GM19397 (cell line): Measurements from ENCODE around the gene R3HDM1.
"Not testable (repeated sequence)": the region's sequence is repeated elsewhere in the genome, so short reads cannot be mapped to it uniquely, and the experiment has no call there.

Experiments
- ATAC-seq: cut with Tn5 transposase; IDR thresholded peaks from one replicate; pipeline ENCODE4 v1.9.1; 2021; ENCODE audit warnings: mild to moderate bottlenecking, moderate library complexity; ENCODE audit not compliant: unreplicated experiment

The R3HDM1 gene

DNA sequence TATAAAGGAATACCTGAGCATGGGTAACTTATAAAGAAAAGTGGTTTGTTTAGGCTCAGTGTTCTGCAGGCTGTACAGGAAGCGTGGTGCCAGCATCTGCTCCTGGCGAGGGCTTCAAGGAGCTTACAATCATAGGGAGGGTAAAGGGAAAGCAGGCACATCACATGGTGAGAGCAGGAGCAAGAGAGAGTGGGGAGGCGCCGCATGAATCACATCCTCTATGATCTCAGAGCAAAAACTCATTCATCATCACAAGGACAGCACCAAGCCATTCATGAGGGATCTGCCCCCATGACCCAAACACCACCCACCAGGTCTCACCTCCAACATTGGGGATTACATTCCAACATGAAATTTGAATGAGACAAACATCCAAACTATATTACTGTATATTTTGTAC, 32.5 kb downstream of the R3HDM1 start:
- ATAC-seq: no peak

DNA sequence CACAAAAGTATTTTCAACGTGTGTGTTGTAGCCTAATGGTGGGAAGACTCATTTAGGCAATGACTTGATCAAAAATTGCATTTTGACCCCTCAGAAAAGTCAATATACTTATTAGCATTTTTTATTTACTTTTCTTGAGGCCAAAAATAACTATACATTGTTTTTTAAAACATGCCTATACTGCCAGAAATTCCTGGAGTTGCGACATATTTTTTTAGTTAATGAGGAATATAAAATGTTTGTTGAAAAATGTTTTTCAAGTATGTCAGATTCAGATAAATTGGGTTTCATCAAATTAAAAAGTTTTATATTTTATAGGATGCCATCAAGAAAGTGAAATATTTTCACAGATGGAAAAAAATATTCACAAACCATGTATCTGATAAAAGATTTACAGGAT, 39.6 kb downstream of the R3HDM1 start:
- ATAC-seq: no peak

- no peak for ATAC-seq
Observed at GRCh38 chr2:135573620-135574019, 42.3 kb downstream of the R3HDM1 start.

GRCh38 chr2:135581282-135581681, 50.0 kb downstream of the R3HDM1 start:
- no peak for ATAC-seq

- ATAC-seq: no peak
Observed at GRCh38 chr2:135582383-135582782, 51.1 kb downstream of the R3HDM1 start.

GRCh38 chr2:135585586-135585985, 54.3 kb downstream of the R3HDM1 start:
- ATAC-seq: no peak

DNA sequence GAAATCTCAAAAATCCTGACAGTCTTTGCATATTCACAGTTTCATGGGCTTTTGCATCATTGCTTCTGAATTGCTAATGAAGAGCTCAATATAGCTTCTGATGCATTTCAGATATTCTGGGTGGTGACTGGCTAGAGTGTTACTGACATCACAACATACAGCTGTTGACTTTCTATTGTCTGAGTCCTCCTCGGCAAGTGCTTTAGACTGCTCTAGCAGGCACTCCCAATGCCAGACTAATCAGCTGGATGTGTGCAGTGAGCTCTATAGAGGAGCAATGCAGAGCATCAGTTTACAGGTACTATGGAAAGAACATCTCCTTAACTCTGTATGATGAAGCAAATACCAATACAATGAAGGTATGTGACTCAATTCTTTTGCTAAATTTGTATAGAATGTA, 54.9 kb downstream of the R3HDM1 start:
- no peak for ATAC-seq

- ATAC-seq: no peak
Observed at GRCh38 chr2:135587958-135588357, 56.7 kb downstream of the R3HDM1 start.

DNA sequence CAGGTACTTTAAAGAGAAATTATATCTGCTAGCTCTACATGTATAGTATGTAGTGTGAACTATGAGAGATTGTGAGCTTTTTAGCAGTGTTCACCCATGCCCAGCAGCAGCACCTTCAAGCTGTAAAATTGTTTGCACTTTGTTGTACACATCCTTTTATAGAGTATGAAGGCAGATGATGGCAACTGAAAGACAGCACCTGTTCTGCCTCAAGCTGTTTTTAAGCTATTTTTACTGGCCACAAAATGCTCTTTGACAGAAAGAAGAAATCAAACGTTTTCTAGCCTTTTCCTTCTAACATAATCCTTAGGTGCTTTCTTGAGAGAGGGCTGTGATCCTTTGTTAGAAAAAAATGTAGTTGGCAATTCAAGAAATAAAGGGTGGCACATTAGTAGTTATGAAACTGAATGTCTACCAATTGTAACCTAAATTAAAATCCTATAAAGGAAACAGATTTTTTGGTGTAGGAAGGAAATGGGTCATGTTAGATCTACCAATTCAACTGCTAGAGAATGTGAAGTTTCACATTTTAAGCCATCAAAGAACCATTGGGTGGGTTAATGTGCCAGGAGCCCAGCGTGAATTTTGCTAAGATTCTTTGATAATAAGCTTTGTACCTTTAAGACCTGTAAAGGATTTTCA, 59.5 kb downstream of the R3HDM1 start:
- ATAC-seq: no peak

GRCh38 chr2:135600915-135601314, 69.6 kb downstream of the R3HDM1 start:
- ATAC-seq: no peak

- no peak for ATAC-seq
Observed at GRCh38 chr2:135603543-135603942, 72.3 kb downstream of the R3HDM1 start.

- no peak for ATAC-seq
Observed at GRCh38 chr2:135607561-135607960, 76.3 kb downstream of the R3HDM1 start.

GRCh38 chr2:135612319-135612718, 81.0 kb downstream of the R3HDM1 start:
- no peak for ATAC-seq

DNA sequence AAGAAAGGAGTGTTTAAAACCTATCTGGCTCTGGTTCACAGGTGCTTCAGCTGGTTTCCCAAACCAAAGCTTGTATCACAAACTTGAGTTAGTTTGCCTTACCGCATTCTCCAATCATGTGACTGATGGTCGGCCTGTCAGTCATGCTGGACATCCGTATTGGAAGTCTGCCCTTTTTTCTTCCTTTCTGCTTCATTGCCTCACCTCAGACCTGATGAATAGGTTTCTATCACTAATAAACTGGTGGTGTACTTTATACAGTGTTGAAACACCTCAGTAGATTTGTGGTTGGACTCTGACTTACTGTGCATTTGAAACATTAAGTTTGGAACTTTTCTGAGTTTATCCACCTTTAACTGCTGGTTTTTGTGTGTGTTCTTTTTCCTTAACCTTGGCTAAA, 84.1 kb downstream of the R3HDM1 start:
- ATAC-seq: no peak

DNA sequence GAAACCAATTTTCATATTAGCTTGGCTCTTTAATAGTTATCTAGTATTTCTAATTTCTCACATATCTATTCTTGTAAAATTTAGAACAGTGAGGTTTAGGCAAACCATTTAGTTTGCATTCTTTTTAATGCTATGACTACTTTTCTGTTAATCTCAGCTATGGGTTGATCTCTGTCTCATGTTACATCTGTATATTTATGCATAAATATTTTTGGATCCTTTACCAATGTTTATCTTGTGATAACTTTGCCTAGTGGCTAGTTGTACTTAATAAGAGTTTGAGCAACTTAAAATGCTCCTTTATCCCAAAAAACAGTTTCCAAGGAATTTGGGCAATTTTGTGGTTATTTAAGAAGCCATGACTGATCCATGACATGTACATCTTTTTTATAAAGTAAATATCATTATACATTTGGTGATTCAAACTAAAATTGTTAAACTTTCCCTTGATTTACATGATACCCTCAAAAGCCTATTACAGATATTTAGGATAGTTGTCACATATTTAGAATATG, 86.3 kb downstream of the R3HDM1 start:
- ATAC-seq: no peak

DNA sequence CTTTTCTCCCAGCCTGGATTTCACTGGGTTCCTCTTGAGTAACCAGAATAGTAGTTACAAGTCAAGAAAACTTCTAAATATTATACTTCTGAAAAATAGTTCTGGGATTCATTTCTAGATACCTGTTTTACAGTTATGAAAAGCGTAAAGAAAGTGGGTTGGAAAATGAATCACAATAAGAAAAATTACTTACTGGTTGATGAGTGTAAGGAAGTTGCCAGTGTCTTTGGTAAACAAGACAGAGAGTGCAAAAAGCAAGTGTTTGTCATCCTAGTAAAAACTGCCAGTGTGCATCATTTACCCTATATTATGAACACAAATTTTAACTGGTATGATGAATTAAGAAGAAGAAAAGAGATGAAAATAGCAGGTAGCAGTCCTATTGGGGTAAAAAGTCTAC, 88.9 kb downstream of the R3HDM1 start:
- no peak for ATAC-seq

- no peak for ATAC-seq
Observed at GRCh38 chr2:135629520-135629919, 98.2 kb downstream of the R3HDM1 start.

DNA sequence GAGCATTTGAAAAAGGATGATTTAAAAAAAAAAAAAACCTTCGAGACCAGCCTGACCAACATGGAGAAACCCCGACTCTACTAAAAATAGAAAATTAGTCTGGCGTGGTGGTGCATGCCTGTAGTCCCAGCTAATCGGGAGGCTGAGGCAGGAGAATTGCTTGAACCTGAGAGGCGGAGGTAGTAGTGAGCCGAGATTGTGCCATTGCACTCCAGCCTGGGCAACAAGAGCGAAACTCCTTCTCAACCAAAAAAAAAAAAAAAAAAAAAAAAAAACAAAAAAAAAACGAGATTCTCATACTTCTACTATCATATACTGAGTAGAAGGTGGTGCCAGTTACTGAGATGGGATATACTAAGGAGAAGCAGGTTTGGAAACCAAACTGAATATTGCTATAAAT, 98.8 kb downstream of the R3HDM1 start:
- ATAC-seq: not testable (repeated sequence)

DNA sequence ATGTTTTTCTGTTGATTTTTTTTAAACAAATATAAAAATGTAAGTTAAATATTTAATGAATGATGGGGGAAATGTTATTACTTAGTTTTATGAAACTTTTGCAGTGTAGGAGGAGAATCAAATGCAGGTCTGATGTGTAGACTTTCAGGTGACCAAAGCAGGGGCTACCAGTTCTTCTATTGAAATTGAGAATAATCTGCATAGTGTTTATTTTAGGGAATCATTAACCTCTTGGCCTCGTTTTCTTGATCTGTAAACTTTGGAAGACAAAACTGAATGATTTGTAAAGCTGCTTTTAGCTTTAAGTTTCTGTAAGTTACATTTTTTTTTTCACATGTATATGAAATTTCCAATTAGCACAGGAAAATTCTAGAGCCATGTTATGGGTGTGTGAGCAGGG, 99.2 kb downstream of the R3HDM1 start:
- no peak for ATAC-seq

- no peak for ATAC-seq
Observed at GRCh38 chr2:135633582-135633981, 102.3 kb downstream of the R3HDM1 start.

GRCh38 chr2:135635212-135635835, 104.0 kb downstream of the R3HDM1 start:
- no peak for ATAC-seq

DNA sequence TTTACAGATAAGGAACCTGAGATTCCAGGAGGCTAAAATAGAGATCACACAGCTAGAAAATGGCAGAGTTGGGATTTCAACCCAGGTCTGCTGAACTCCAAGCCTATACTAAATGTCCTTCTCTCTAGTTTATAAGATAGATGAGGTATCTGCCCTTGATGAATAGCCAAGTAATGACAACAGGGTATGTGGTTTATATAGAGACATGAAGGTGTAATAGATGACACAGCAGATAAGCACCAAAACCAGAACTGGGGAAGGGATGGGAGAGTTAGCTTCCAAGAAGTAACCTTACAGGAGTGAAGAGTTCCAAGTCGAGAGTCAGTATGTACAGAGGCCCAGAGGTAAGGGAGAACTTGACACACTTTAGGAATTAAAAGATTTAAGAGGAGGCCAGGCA, 105.7 kb downstream of the R3HDM1 start:
- ATAC-seq: peak; percentile 7
